ENCODE results near the gene PFN3. TPM values are rescaled to one million over a fixed set of nuclear protein-coding genes. Genes with fewer than 3 reads are reported as not detected.
A peak's percentile ranks its signal among the peaks of the same experiment; 100 is the strongest.

Gene PFN3
- total and polyA plus RNA-seq, 2 of the 13 experiments (the other 11 are each of a cell fraction or from before 2014, with no cell fraction given), result not detected

- TF ChIP-seq ZNF318 (CRISPR knock-in tag; IDR thresholded peaks at IDR 0.05) (no peak), ZNF709 (CRISPR knock-in tag; IDR thresholded peaks at IDR 0.05) (peak; percentile 46; the same call in 1 of the 2 replicates), KLF6 (CRISPR knock-in tag; IDR thresholded peaks at IDR 0.05) (no peak; the same call in 1 of the 2 replicates), ZNF550 (CRISPR knock-in tag; IDR thresholded peaks at IDR 0.05; ENCODE audit: borderline replicate concordance) (no peak), ZNF83 (CRISPR knock-in tag; IDR thresholded peaks at IDR 0.05; ENCODE audit: borderline replicate concordance) (no peak), SALL1 (CRISPR knock-in tag; IDR thresholded peaks at IDR 0.05) (peak; percentile 24; the same call in 1 of the 2 replicates), KMT2A (CRISPR knock-in tag; IDR thresholded peaks at IDR 0.05) (0 out of 2 replicates have a peak, but pooled peaks have one; percentile 23), SRSF9 (IDR thresholded peaks at IDR 0.05; ENCODE audit: borderline replicate concordance, insufficient read depth, low read depth, low read length, poor library complexity, severe bottlenecking) (no peak), PHF21A (CRISPR knock-in tag; IDR thresholded peaks at IDR 0.05) (peak; percentile 50; the same call in 1 of the 2 replicates), ZNF678 (CRISPR knock-in tag; IDR thresholded peaks at IDR 0.05) (no peak), ZNF652 (CRISPR knock-in tag; IDR thresholded peaks at IDR 0.05; ENCODE audit: borderline replicate concordance, low read depth) (peak; percentile 62; the same call in 1 of the 2 replicates), UBTF (CRISPR knock-in tag; IDR thresholded peaks at IDR 0.05) (peak; percentile 69), TEAD3 (CRISPR knock-in tag; optimal IDR thresholded peaks at IDR 0.05; ENCODE audit: borderline replicate concordance) (peak; percentile 9), KLF16 (CRISPR knock-in tag; IDR thresholded peaks at IDR 0.05) (0 out of 4 replicates have a peak, but pooled peaks of 1 of the 2 experiments have one; percentile 12), TMF1 (CRISPR knock-in tag; IDR thresholded peaks at IDR 0.05; ENCODE audit: low read depth) (0 out of 2 replicates have a peak, but pooled peaks have one; percentile 17), SAP130 (CRISPR knock-in tag; IDR thresholded peaks at IDR 0.05; ENCODE audit: low read depth) (peak; percentile 55), KDM2A (CRISPR knock-in tag; IDR thresholded peaks at IDR 0.05; ENCODE audit: borderline replicate concordance, low read depth) (peak; percentile 54; the same call in 1 of the 2 replicates)
- TF ChIP-seq, protein P1, sequence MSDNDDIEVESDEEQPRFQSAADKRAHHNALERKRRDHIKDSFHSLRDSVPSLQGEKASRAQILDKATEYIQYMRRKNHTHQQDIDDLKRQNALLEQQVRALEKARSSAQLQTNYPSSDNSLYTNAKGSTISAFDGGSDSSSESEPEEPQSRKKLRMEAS (IDR thresholded peaks at IDR 0.05), result peak; percentile 79
Measured at GRCh38 chr5:177403792-177404640, 3.6 kb upstream of the PFN3 start (continued).

Data from HepG2 (cell line).